Kidney (tissue), 14 donors: ENCODE measurements around the gene CDHR4. TPM values are rescaled to one million over a fixed set of nuclear protein-coding genes. Genes with fewer than 3 reads are reported as not detected.

Experiments
- DNase-seq, 5 donors: peaks; one replicate each; pipeline ENCODE4 v3.0.0-alpha.2; 2013 to 2020
- FAIRE-seq: peaks from 2 replicates; lab custom pipeline; 2012; peaks lifted over from hg19 to GRCh38; lab: Jason Lieb, UNC
- H3K27ac ChIP-seq, 2 donors: one replicate each; pipeline ENCODE4 v1.7.0; 2013; ENCODE audit warnings: low read depth in 2 of 2, low read length in 2 of 2, inconsistent platforms in 1 of 2
- H3K27me3 ChIP-seq: one replicate; pipeline ENCODE4 v1.7.1; 2013; ENCODE audit warnings: low read length, inconsistent platforms; ENCODE audit not compliant: control insufficient read depth, insufficient read depth
- H3K36me3 ChIP-seq, 3 donors: one replicate each; pipeline versions ENCODE4 v1.7.0 to v1.7.1; 2013; ENCODE audit warnings: low read length in 3 of 3, control low read depth in 1 of 3, inconsistent platforms in 1 of 3; ENCODE audit not compliant: insufficient read depth in 3 of 3, control insufficient read depth in 2 of 3
- H3K4me1 ChIP-seq, 3 donors: one replicate each; pipeline versions ENCODE4 v1.7.0 to v1.7.1; 2013; ENCODE audit warnings: low read length in 3 of 3, inconsistent platforms in 1 of 3, low read depth in 1 of 3; ENCODE audit not compliant: control insufficient read depth in 2 of 3, insufficient read depth in 2 of 3
- H3K4me3 ChIP-seq, 3 donors: one replicate each; pipeline versions ENCODE4 v1.7.0 to v1.8.1; 2013; ENCODE audit warnings: low read length in 3 of 3, control low read depth in 1 of 3, inconsistent platforms in 1 of 3
- H3K9ac ChIP-seq, 3 donors: one replicate each; pipeline versions ENCODE4 v1.7.0 to v1.7.1; 2013; ENCODE audit warnings: low read length in 3 of 3, control low read depth in 1 of 3, inconsistent platforms in 1 of 3
- H3K9me3 ChIP-seq, 3 donors: one replicate each; pipeline versions ENCODE4 v1.7.0 to v1.7.1; 2013; ENCODE audit warnings: low read length in 3 of 3, control low read depth in 1 of 3, inconsistent platforms in 1 of 3; ENCODE audit not compliant: control insufficient read depth in 2 of 3, insufficient read depth in 1 of 3
- intact Hi-C: fragments of 100-400 bp; cut with DNase I; formaldehyde crosslinking; loops from one replicate; pipeline ENCODE4 v1.11.1; 2022
- polyA plus RNA-seq: library from polyadenylated mRNA; stranded (reverse); fragments of 350-450 nt; fragmentation: Illumina TruSeq; extraction: RNeasy Lipid Tissue Mini Kit (QIAGEN cat#74804); gene quantifications from one replicate; pipeline ENCODE4 v1.2.3, GENCODE V29; 2014; ENCODE audit warnings: low read depth, low replicate concordance; ENCODE audit not compliant: insufficient read depth
- total RNA-seq: library from RNA; stranded (reverse); fragmentation: NEBNext Ultra II Directional; extraction: Animal tissue kit (Norgen Biotek cat#: 25700); gene quantifications from one replicate; pipeline ENCODE4 v1.2.1, GENCODE V29; 2021
- TF ChIP-seq, protein P1 (sequence below): IDR thresholded peaks from 3 replicates; pipeline ENCODE4 v1.5.1; 2012; ENCODE audit warnings: mild to moderate bottlenecking, moderate library complexity, borderline replicate concordance; ENCODE audit not compliant: insufficient read depth; ENCODE audit errors: extremely low read depth
- donor health status: control.
- donor health status: control.
- donor health status: control.
- donor health status: control.
- donor health status: control.
- donor health status: DM: yes; HTN: yes; CAD: no.
- donor health status: Normal renal cell carcinoma (clear cell type).

CDHR4 gene
- total and polyA plus RNA-seq, 2 donors from 2014 or later = 0.54 TPM; not detected in 1

- no peaks in the 10 kb centered on the region for H3K9me3 ChIP-seq
- H3K36me3 ChIP-seq = no peaks in the 10 kb centered on the region
- no peak overlapping the region for H3K4me3 ChIP-seq
- intact Hi-C loops = no loop called here
- DNase-seq (peak in 1 of 5 donors; percentile 69), FAIRE-seq (no peak)
- H3K9ac ChIP-seq = no peak overlapping the region
- H3K4me1 ChIP-seq = no peaks in the 10 kb centered on the region
- no peak overlapping the region for H3K27ac ChIP-seq
- H3K27me3 ChIP-seq = no peaks in the 10 kb centered on the region
- TF ChIP-seq, protein P1, sequence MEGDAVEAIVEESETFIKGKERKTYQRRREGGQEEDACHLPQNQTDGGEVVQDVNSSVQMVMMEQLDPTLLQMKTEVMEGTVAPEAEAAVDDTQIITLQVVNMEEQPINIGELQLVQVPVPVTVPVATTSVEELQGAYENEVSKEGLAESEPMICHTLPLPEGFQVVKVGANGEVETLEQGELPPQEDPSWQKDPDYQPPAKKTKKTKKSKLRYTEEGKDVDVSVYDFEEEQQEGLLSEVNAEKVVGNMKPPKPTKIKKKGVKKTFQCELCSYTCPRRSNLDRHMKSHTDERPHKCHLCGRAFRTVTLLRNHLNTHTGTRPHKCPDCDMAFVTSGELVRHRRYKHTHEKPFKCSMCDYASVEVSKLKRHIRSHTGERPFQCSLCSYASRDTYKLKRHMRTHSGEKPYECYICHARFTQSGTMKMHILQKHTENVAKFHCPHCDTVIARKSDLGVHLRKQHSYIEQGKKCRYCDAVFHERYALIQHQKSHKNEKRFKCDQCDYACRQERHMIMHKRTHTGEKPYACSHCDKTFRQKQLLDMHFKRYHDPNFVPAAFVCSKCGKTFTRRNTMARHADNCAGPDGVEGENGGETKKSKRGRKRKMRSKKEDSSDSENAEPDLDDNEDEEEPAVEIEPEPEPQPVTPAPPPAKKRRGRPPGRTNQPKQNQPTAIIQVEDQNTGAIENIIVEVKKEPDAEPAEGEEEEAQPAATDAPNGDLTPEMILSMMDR = no peak
These were observed 4.5 kb downstream of the CDHR4 start for GRCh38 chr3:49794926-49795905.

DNA sequence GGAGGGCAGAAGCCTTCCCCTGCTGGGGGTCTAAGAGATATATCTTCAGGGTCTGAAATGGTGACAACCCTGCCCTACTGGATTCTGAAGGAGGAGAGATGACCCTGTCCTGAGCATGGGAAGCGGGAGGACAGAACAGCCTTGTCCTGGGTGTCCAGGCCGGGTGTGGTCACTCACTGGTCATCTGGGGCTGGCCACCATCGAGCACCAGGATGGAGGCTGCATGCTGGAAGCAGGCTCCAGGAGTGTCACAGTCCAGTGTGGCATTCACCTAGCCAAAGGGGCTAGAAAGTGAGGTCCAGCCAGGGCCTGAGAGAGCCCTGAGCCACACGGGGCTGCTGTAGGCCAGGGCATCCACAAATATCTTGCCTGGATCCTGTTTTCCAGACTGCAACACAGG is 5.2 kb downstream of the CDHR4 start:
- TF ChIP-seq, protein P1 = no peak
- H3K36me3 ChIP-seq = no peaks in the 10 kb centered on the region
- H3K27me3 ChIP-seq = no peaks in the 10 kb centered on the region
- DNase-seq (no peak), FAIRE-seq (no peak)
- no peaks in the 10 kb centered on the region for H3K4me1 ChIP-seq
- no peak overlapping the region for H3K9ac ChIP-seq
- H3K27ac ChIP-seq = no peak overlapping the region
- intact Hi-C loops = no loop called here
- H3K9me3 ChIP-seq = no peaks in the 10 kb centered on the region
- no peak overlapping the region for H3K4me3 ChIP-seq

- intact Hi-C loops = no loop called here
- Histone ChIP-seq H3K9me3 (no peaks in the 10 kb centered on the region), H3K9ac (no peak overlapping the region), H3K27ac (no peak overlapping the region), H3K4me1 (no peaks in the 10 kb centered on the region), H3K4me3 (no peak overlapping the region), H3K27me3 (no peaks in the 10 kb centered on the region), H3K36me3 (no peaks in the 10 kb centered on the region)
- DNase-seq (peak in 1 of 5 donors; percentile 25), FAIRE-seq (no peak)
- TF ChIP-seq, protein P1 = no peak
These were observed 6.1 kb downstream of the CDHR4 start for GRCh38 chr3:49793486-49794085.
